ENCODE measurements around the gene LECT2. TPM values are rescaled to one million over a fixed set of nuclear protein-coding genes. Genes with fewer than 3 reads are reported as not detected.

LECT2 gene
- not detected for total RNA-seq

GRCh38 chr5:135954899-135955298, at the start of gene LECT2:
LECT2 (minus strand) TSS chr5:135954983; CDS start chr5:135954833, 150 bp downstream.
- no peaks in the 10 kb centered on the region for H3K9me3 ChIP-seq
- TF ChIP-seq, protein P1, sequence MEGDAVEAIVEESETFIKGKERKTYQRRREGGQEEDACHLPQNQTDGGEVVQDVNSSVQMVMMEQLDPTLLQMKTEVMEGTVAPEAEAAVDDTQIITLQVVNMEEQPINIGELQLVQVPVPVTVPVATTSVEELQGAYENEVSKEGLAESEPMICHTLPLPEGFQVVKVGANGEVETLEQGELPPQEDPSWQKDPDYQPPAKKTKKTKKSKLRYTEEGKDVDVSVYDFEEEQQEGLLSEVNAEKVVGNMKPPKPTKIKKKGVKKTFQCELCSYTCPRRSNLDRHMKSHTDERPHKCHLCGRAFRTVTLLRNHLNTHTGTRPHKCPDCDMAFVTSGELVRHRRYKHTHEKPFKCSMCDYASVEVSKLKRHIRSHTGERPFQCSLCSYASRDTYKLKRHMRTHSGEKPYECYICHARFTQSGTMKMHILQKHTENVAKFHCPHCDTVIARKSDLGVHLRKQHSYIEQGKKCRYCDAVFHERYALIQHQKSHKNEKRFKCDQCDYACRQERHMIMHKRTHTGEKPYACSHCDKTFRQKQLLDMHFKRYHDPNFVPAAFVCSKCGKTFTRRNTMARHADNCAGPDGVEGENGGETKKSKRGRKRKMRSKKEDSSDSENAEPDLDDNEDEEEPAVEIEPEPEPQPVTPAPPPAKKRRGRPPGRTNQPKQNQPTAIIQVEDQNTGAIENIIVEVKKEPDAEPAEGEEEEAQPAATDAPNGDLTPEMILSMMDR (IDR thresholded peaks at IDR 0.05), result no peak
- TF ChIP-seq POLR2A (IDR thresholded peaks at IDR 0.05), result no peak
- intact Hi-C loops (cut with DNase I; ENCODE audit: low total_unique reads), result no loop called here
- no peaks in the 10 kb centered on the region for H3K27me3 ChIP-seq
- no peak within 1 kb of the TSS for H3K27ac ChIP-seq
- H3K4me3 ChIP-seq, result no peak within 1 kb of the TSS
- no peak for DNase-seq
- no peaks in the 10 kb centered on the region for H3K36me3 ChIP-seq
- H3K4me1 ChIP-seq, result no peaks in the 10 kb centered on the region

DNA sequence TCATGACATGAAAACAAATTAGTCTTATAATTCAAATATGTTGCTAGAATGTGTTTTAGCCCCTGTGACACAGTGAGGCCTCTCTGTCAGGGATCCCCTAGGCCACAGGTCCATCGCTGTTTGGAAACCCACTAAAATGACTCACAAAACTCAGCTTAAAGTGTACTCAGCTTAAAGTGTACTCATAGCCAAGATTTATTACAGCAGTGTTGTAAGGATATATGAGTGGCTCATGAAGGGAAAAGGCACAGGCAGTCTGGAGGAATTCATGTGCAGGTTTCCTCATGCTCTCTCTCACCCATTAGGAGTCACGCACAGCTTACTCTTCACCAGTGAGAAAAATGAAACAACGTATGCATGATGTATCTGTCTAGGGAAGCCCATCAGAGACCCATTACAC, 49.7 kb upstream of the LECT2 start:
- Histone ChIP-seq H3K9me3 (no peaks in the 10 kb centered on the region), H3K27ac (no peak overlapping the region), H3K4me1 (no peaks in the 10 kb centered on the region), H3K36me3 (no peaks in the 10 kb centered on the region), H3K27me3 (no peaks in the 10 kb centered on the region), H3K4me3 (no peak overlapping the region)
- TF ChIP-seq, protein P1 (IDR thresholded peaks at IDR 0.05), result no peak
- no peak for TF ChIP-seq POLR2A (IDR thresholded peaks at IDR 0.05)
- no peak for DNase-seq
- intact Hi-C loops (cut with DNase I; ENCODE audit: low total_unique reads), result no loop called here

- intact Hi-C loops (cut with DNase I; ENCODE audit: low total_unique reads), result no loop called here
- DNase-seq, result no peak
- no peak overlapping the region for H3K27ac ChIP-seq
- H3K4me3 ChIP-seq, result no peak overlapping the region
- H3K9me3 ChIP-seq, result no peaks in the 10 kb centered on the region
- H3K27me3 ChIP-seq, result no peaks in the 10 kb centered on the region
- no peaks in the 10 kb centered on the region for H3K4me1 ChIP-seq
- H3K36me3 ChIP-seq, result no peaks in the 10 kb centered on the region
- TF ChIP-seq, protein P1 (IDR thresholded peaks at IDR 0.05), result no peak
- no peak for TF ChIP-seq POLR2A (IDR thresholded peaks at IDR 0.05)
These were observed 46.7 kb upstream of the LECT2 start for GRCh38 chr5:136001466-136001981.

DNA sequence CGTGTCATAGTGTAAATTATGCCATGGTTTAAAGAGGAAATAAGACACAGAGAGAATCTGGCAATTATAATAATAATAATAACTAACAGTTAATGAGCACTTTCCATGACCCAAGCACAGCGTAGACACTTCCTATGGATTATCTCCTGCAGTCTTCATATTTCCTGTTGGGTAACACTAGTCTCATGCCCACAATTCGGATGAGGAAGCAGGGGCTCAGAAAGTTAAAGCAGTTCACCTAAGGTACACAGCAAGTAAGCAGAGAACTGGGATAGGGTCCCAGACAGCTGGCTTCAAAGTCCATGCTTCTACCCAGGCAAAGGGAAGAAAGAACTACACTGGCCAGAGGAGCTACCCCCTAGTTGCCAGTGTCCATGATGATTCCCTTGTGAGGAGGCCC, 46.1 kb upstream of the LECT2 start:
- TF ChIP-seq, protein P1 (IDR thresholded peaks at IDR 0.05), result no peak
- no peak for TF ChIP-seq POLR2A (IDR thresholded peaks at IDR 0.05)
- intact Hi-C loops (cut with DNase I; ENCODE audit: low total_unique reads), result no loop called here
- H3K9me3 ChIP-seq, result no peaks in the 10 kb centered on the region
- no peak overlapping the region for H3K4me3 ChIP-seq
- no peaks in the 10 kb centered on the region for H3K27me3 ChIP-seq
- no peaks in the 10 kb centered on the region for H3K36me3 ChIP-seq
- DNase-seq, result no peak
- no peaks in the 10 kb centered on the region for H3K4me1 ChIP-seq
- no peak overlapping the region for H3K27ac ChIP-seq

GRCh38 chr5:136000147-136000546, 45.4 kb upstream of the LECT2 start:
- TF ChIP-seq, protein P1 (IDR thresholded peaks at IDR 0.05), result no peak
- TF ChIP-seq POLR2A (IDR thresholded peaks at IDR 0.05), result no peak
- no peaks in the 10 kb centered on the region for H3K36me3 ChIP-seq
- H3K4me1 ChIP-seq, result no peaks in the 10 kb centered on the region
- DNase-seq, result no peak
- no peaks in the 10 kb centered on the region for H3K9me3 ChIP-seq
- no peak overlapping the region for H3K4me3 ChIP-seq
- no peak overlapping the region for H3K27ac ChIP-seq
- H3K27me3 ChIP-seq, result no peaks in the 10 kb centered on the region
- intact Hi-C loops (cut with DNase I; ENCODE audit: low total_unique reads), result no loop called here
